Muscle of arm (tissue), 14 donors: Measurements from ENCODE around the gene RUFY2. TPM values are rescaled to one million over a fixed set of nuclear protein-coding genes. Genes with fewer than 3 reads are reported as not detected.

Experiments
- DNase-seq: peaks from one replicate; pipeline ENCODE4 v3.0.0-alpha.2; 2013
- long read RNA-seq, 11 donors: transcript quantifications; one replicate each; lab custom pipeline, GENCODE V29; 2026
- polyA plus RNA-seq, 12 donors: library from polyadenylated mRNA; unstranded; fragments of 120-200 nt; gene quantifications; one replicate each; pipeline ENCODE4 v1.2.1, GENCODE V29; 2013; ENCODE audit not compliant: insufficient read length in 12 of 12

RUFY2 gene
- 10 to 100 TPM in 11 of 12 donors, not detected in 1; 12.8 to 39.9 (median 20.7) TPM for polyA plus RNA-seq
- long read RNA-seq, donor 1, partial matches to known transcripts = 0 of 7 reads
- long read RNA-seq, donor 1, other reads (novel, unspliced or antisense) = 0 of 7 reads
- long read RNA-seq, donor 2, partial matches to known transcripts = 125 of 211 reads
- long read RNA-seq, donor 2, other reads (novel, unspliced or antisense) = 86 of 211 reads
- long read RNA-seq, donor 3, full-length matches to known transcripts = 1 of 1 reads
- long read RNA-seq, donor 3, partial matches to known transcripts = 0 of 1 reads
- long read RNA-seq, donor 3, other reads (novel, unspliced or antisense) = 0 of 1 reads
- long read RNA-seq, donor 4, partial matches to known transcripts = 0 of 1 reads
- long read RNA-seq, donor 4, other reads (novel, unspliced or antisense) = 0 of 1 reads
- long read RNA-seq, donor 5 = 0 reads
- long read RNA-seq, donor 6, partial matches to known transcripts = 0 of 2 reads
- long read RNA-seq, donor 6, other reads (novel, unspliced or antisense) = 0 of 2 reads
- long read RNA-seq, donor 7 = 0 reads
- long read RNA-seq, donor 8, partial matches to known transcripts = 0 of 1 reads
- long read RNA-seq, donor 8, other reads (novel, unspliced or antisense) = 0 of 1 reads
- long read RNA-seq, donor 9, partial matches to known transcripts = 85 of 113 reads
- long read RNA-seq, donor 9, other reads (novel, unspliced or antisense) = 28 of 113 reads
- long read RNA-seq, donor 10, partial matches to known transcripts = 0 of 1 reads
- long read RNA-seq, donor 10, other reads (novel, unspliced or antisense) = 0 of 1 reads
- long read RNA-seq, donor 11, partial matches to known transcripts = 166 of 190 reads
- long read RNA-seq, donor 11, other reads (novel, unspliced or antisense) = 24 of 190 reads

- peak; percentile 82 for DNase-seq
Measured at GRCh38 chr10:68406815-68407548, at the start of gene RUFY2. Gene RUFY2, minus strand, starts transcription at chr10:68407277. Its CDS starts 88 bp downstream, at chr10:68407189.

- peak; percentile 20 for DNase-seq
Measured at GRCh38 chr10:68449698-68450097, 42.6 kb upstream of the RUFY2 start.

GRCh38 chr10:68446179-68446578, 39.1 kb upstream of the RUFY2 start:
- no peak for DNase-seq

- no peak for DNase-seq
Measured at GRCh38 chr10:68442971-68443370, 35.9 kb upstream of the RUFY2 start.

GRCh38 chr10:68440898-68441297, 33.8 kb upstream of the RUFY2 start:
- DNase-seq = no peak

- no peak for DNase-seq
Measured at GRCh38 chr10:68435803-68436202, 28.7 kb upstream of the RUFY2 start.

- DNase-seq = no peak
Measured at GRCh38 chr10:68434657-68435056, 27.6 kb upstream of the RUFY2 start.

GRCh38 chr10:68428396-68429104, 21.5 kb upstream of the RUFY2 start:
- no peak for DNase-seq

- DNase-seq = no peak
Measured at GRCh38 chr10:68424454-68425014, 17.5 kb upstream of the RUFY2 start.

GRCh38 chr10:68423522-68423921, 16.4 kb upstream of the RUFY2 start:
- no peak for DNase-seq

- DNase-seq = no peak
Measured at GRCh38 chr10:68419376-68419775, 12.3 kb upstream of the RUFY2 start.

- DNase-seq = no peak
Measured at GRCh38 chr10:68408898-68409518, 1.9 kb upstream of the RUFY2 start.

- DNase-seq = peak; percentile 64
Measured at GRCh38 chr10:68406111-68406814, 814 bp downstream of the RUFY2 start.

GRCh38 chr10:68403701-68404100, 3.4 kb downstream of the RUFY2 start:
- no peak for DNase-seq

- DNase-seq = no peak
Measured at GRCh38 chr10:68402276-68402675, 4.8 kb downstream of the RUFY2 start.

- DNase-seq = no peak
Measured at GRCh38 chr10:68397005-68397404, 10.1 kb downstream of the RUFY2 start.

- DNase-seq = no peak
Measured at GRCh38 chr10:68385740-68386139, 21.3 kb downstream of the RUFY2 start.

- DNase-seq = no peak
Measured at GRCh38 chr10:68371604-68372003, 35.5 kb downstream of the RUFY2 start.

- DNase-seq = no peak
Measured at GRCh38 chr10:68367121-68367520, 40.0 kb downstream of the RUFY2 start.

- DNase-seq = no peak
Measured at GRCh38 chr10:68366600-68366999, 40.5 kb downstream of the RUFY2 start.
